Lower leg skin (tissue), 3 donors: ENCODE results near the gene FER1L5.

Source experiments
- CTCF ChIP-seq, 3 donors: fragments of 450-650 bp; IDR thresholded peaks; one replicate each; pipeline ENCODE4 v1.5.1; 2016; ENCODE audit warnings: antibody characterized with exemption in 3 of 3, mild to moderate bottlenecking in 3 of 3, moderate library complexity in 2 of 3
- POLR2A ChIP-seq, 2 donors: fragments of 450-650 bp; IDR thresholded peaks; one replicate each; pipeline ENCODE4 v1.6.1; 2016 to 2017; ENCODE audit warnings: antibody characterized with exemption in 2 of 2, mild to moderate bottlenecking in 1 of 2, moderate library complexity in 1 of 2

DNA sequence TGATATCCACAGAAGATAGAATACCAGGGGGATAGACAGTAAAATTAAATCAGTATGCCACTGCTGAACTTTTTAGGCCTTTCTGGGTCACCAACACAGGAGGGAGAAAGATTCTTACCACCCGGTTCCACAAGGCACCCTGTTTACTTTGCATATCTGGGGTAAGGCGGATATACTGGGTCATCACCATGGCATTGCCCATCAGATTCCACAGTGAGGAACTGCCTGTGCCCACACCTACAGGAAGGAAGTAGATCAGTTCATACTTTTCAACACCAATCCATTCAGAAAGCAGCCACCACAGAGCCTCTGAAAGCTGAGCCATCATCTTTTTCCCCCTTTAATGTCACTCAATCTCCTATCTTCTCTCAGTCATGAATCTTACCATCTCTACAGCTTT lies 95.3 kb downstream of the FER1L5 start:
- no peak for TF ChIP-seq POLR2A (IDR thresholded peaks at IDR 0.05)
- TF ChIP-seq CTCF (IDR thresholded peaks at IDR 0.05), result no peak
